Dermis microvascular lymphatic vessel endothelial cell (primary cell): ENCODE measurements around the gene SH3BP5L. TPM values are rescaled to one million over a fixed set of nuclear protein-coding genes. Genes with fewer than 3 reads are reported as not detected.
A peak's percentile ranks its signal among the peaks of the same experiment; 100 is the strongest.
"Not testable (repeated sequence)": the region's sequence is repeated elsewhere in the genome, so short reads cannot be mapped to it uniquely, and the experiment has no call there.

Source experiments
- DNase-seq, 2 donors: peaks; one replicate each; pipeline versions ENCODE4 v3.0.0 to v3.0.0-alpha.2; 2010; ENCODE audit warnings: low read depth in 2 of 2
- total RNA-seq: library from RNA; depleted of rRNA; stranded (reverse); fragments of >200 nt; gene quantifications from 2 replicates; pipeline ENCODE4 v1.2.1, GENCODE V29; 2014

SH3BP5L gene
- total RNA-seq, 1 donor from 2014 or later: 17.6 TPM

DNA sequence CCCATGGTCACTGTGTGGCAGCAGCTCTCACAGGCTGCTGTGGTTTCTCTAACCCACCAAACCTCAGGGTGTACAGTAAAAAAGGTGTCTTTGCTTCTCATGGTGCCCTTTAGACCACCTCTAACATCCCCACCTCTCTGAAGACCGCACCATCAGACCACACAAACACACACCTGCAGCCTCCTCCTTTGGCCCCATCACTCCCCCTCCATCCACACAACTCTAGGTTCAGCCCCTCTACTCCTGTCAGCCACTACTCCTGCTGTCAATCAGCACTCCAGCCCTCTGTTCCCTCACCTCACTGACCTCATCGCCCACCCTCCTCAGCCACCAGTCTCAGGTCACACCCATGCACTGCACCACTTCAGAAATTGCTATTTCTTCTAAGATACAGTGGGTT, 25.7 kb upstream of the SH3BP5L start:
- no peak for DNase-seq

DNA sequence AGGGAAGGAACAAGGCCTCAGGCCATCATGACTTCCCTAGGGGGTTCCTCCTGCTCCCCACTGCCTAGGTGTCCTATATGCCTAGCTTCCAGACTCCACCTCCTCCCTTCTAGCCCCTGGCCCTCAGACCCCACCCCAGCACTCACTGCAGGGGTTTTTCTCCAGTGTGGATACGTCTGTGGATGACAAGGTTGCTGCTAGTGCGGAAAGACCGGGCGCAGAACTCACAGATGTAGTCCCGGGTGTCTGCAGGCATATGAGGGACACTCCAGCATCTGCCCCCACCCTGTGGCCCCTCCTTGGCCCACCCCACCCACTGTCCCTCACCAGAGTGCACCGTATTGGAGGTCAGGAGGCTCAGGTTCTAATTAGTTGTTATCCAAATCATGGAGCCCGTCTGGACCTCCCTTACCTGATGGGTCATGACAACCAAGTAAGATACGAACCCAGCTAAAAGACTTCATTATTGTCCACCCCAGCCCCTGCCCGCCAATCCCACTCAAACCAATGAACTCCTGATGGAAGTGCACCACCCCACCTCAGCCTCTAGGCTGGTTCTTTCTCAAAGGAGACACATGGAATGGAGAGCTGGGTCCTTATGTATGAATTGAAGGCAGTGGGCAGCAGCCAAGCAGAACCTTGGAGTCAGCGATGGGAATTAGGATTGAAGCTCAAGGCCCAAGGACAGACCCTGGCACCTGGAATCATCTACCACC, 25.0 kb upstream of the SH3BP5L start:
- no peak for DNase-seq

DNA sequence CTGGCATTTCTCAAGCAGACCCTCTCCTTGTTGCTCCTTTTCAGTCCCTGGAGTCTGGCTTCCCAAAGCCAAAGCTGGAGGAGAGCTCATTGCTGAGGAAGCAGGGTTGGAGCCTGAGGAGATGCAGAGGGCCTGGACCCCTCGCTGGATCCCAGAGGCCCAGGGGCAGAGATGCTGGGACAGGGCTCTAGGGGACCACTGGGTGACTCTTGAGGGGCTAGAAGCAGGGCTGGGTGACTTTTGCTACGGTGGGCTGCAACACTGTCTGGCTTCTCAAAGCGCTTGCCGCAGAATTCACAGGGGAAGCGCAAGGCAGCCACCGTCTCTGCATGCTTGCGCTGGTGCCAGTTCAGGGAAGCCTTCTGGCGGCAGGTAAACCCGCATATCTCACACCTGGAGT, 24.4 kb upstream of the SH3BP5L start:
- DNase-seq: no peak

DNA sequence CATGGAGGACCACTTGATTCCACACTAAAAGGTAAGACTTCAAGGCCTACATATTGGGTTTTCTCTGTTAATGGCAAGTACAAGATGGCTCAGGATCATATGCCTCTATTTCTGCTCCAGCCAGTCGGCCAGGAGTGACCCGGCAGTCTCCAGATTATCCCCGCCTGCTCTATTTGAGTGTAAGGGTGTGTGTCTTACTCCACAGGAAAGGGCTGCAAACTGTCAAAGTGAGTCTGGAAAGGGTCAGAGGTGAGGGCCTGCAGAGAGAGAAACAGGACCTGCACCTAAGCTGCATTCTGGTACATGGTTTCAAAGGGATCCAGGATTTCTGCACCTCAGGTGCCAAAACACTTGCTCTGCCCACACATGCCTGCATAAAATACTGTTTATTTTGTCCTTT, 23.9 kb upstream of the SH3BP5L start:
- DNase-seq: no peak

DNA sequence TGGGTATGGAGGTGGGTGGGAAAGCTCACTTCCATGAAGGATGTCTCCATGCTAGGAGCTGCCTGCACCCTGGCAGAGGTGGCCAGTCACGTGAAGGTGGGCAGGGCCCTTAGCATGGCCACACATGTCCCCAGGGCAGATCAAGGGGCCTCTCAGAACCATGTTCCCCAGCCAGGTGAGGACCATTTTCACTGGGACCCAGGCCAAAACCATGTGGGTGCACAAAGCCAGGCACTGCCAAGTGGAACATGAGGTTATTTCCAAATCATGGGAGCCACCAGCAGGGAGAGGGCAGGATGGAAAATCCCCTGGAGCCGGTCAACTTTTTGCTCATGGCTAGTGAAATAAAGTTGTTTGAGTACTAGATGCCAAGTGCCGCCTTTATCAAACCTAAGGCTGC, 23.4 kb upstream of the SH3BP5L start:
- DNase-seq: no peak

DNA sequence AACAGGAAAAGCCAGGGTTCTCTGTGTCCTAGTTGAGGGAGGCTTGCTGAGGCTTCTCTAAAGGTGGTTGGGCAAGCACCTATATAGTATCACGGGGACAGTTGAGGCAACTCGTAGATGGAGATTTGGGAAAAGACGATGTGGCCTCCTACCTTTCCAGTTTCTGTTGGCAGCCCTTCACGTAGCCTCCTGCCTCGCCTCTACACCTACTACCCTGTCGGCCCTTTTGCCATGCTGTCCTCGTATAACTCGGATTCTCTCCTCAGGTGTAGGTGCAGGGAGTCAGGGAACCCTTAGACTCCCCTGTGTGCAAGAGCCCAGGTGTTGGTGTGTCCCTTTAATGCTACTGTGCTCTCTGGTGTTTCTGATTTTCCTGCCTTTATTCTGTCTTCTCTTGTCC, 22.9 kb upstream of the SH3BP5L start:
- DNase-seq: no peak

DNA sequence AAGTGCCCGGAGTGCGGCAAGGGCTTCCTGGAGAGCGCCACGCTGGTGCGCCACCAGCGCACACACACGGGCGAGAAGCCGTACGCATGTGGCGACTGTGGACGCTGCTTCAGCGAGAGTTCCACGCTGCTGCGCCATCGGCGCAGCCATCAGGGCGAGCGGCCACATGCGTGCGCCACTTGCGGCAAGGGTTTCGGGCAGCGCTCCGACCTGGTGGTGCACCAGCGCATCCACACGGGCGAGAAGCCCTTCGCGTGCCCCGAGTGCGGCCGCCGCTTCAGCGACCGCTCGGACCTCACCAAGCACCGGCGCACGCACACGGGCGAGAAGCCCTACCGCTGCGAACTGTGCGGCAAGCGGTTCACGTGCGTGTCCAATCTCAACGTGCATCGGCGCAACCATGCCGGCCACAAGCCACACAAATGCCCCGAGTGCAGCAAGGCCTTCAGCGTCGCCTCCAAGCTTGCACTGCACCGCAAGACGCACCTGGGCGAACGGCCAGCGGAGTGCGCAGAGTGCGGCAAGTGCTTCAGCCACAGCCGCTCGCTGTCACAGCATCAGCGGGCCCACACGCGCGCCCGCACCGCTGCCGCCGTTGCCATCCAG, 22.3 kb upstream of the SH3BP5L start:
- DNase-seq: no peak

DNA sequence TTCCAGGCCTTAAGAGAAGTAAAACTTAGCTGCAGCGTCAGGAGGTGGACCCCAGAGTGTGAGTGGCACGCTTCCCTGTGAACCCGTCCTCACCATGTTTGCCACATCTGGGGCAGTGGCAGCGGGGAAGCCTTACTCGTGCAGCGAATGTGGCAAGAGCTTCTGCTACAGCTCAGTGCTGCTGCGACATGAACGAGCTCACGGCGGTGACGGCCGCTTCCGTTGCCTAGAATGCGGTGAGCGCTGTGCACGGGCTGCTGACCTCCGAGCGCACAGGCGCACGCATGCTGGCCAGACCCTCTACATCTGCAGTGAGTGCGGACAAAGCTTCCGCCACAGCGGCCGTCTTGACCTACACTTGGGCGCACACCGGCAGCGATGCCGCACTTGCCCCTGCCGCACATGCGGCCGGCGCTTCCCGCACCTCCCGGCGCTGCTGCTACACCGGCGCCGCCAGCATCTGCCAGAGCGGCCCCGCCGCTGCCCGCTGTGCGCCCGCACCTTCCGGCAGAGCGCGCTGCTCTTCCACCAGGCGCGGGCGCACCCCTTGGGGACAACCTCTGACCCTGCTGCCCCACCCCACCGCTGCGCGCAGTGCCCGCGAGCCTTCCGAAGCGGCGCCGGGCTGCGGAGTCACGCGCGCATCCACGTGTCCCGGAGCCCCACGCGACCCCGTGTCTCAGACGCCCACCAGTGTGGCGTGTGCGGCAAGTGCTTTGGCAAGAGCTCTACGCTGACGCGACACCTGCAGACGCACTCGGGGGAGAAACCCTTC, 21.7 kb upstream of the SH3BP5L start:
- DNase-seq: no peak

DNA sequence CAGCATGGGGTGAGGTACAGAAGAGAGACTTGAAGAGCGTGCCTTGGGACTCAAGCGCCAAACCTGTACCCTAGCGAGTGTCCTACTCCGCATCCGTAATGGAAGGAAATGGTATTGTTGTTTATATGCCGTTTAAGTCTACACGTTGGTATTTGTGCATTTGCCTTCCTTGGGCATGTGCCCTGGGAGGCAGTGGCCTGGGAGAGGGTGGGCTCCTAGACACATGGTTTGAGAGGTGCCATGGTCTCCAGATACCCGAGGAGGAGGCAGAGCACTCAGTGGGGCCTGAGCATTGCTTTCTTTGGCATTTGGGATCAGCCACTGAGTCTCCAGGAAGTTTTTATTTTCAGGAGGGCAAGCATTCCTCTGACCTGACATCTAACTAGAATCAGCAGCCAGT, 18.8 kb upstream of the SH3BP5L start:
- no peak for DNase-seq

DNA sequence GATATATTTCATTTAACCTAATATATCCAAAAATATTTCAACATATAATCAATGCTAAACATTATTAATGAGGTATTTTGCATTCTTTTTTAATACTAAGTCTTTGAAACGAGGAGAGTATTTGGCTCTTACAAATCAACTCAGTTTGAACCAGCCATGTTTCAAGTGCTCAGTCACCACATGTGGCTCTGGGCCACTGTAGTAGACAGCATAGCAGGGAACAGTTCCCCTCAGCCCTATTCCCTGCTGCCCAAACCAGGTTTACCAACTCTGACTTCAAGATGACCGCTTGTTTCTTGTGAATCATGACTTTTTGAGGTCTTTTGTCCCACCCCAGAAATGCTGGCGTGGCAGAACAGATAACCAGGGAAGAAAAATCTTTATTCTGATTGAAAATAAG, 18.0 kb upstream of the SH3BP5L start:
- DNase-seq: no peak

DNA sequence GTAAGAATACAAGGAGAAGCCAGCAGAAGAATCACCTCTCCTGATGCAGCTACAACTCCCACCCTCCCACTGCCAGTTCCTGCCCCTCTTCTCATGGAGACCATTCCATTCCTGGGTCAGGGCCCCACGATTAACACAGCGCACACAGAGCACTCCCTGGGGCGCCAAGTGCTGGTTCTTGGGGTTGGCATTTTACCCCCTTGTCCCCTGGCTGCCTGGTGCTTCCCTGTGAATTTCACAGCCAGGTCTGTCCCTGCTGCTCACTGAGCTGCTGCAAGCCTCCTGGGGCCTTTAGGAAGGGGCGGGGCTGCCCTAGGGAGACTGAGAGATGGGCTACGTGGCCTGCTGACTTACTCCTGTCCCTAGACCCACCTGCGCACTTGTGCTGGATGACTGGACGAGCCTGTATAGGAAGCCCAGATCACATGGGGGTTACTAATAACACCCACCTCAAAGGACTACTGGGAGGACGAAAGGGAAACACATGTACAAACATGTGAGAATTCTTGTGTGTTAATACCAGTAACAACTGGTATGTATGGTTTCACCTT, 17.1 kb upstream of the SH3BP5L start:
- no peak for DNase-seq

DNA sequence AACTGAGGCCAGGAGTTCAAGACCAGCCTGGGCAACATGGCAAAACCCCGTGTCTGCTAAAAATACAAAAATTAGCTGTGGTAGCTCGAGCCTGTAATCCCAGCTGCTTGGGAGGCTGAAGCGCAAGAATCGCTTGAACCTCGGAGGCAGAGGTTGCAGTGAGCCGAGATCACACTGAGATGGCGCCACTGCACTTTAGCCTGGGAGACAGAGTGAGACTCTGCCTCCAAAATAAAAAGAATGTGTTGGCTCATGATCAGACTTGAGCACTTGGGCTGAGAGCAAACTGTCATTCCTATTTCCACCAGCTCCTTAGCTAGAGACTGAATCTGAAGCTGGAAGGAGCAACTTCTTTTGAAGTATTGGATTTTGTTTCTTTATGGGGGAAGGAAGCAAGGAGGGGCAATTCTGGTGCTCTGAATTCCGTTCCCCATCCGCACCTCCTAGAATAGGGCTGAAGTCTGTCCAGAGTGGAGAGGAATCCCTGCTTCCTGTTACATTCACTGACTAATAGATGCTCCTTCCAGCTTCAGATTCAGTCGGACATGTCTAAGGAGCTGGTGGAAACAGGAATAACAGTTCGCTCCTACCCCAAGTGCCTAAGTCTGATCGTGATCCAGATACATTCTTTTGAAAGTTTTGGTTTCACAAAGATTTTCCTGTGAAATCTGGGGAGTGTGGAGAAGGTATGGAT, 16.1 kb upstream of the SH3BP5L start:
- DNase-seq: peak in 1 of 2 donors; percentile 53

DNA sequence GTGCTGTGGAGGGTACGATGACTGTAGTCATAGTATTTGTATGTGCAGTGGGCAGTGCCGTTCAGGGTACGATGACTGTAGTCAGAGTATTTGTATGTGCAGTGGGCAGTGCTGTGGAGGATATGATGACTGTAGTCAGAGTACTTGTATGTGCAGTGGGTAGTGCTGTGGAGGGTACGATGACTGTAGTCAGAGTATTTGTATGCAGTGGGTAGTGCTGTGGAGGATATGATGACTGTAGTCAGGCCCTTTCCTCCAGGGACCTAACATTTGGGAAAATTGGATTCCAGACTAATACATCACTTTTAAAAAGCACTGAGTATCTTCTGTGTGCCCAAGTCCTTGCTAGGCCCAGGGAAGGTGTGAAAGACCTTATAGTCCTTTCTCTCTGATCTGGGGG, 15.2 kb upstream of the SH3BP5L start:
- no peak for DNase-seq

DNA sequence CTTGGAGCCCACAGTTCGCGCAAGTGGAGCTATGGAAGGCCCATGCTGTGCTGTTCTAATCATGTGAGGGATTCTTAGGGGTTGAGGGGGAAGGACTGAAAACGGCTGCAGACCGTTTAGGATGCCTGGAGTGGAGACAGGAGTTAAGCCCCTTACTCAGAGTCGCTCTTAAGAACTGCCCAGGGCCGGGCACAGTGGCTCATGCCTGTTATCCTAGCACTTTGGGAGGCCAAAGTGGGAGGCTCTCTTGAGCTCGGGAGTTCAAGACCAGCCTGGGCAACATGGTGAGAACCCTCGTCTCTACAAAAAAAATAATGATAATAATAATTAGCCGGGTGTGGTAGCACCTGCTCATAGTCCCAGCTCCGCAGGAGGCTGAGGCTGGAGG, 13.4 kb upstream of the SH3BP5L start:
- no peak for DNase-seq

DNA sequence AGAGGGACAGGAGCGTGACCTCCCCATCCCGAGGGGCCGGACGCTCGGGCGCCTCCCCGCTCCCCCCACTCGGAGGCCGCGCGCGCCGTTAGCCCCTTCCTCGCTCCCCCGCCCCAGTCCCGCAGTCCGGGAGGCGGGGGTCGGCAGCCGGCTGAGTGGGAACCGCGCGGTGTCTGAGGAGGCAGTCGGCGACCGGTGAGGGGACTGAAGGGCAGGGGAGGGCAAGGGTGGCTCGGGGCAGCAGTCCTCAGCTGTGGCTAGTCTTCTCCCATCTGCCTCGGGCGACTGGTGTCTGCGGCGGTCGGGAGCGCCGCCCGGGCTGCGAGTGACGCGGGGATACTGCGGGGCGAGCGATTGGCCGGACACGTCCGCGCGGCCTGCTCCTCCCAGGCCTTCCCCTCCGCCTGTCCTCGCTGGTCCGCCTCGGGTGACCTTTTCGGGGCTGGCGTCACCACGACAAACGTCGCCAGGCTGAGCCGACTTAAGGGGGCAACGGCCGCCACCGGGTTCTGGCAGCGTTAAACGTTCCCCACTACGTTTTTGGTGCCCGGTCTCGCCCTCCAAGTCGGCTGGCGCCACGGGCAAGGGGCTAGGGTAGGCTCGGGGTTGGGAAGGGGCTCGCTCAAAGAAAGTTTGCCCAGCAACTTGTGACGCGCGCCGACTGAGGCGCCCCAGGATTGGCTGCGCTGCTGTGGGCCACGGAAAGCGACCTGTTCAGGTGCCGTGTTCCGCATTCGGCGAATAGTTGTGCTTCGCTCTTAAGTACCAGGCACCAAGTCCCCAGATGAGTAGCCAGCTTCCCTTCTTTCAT, 12.8 kb upstream of the SH3BP5L start:
- DNase-seq: peak; percentile 79 to 91

DNA sequence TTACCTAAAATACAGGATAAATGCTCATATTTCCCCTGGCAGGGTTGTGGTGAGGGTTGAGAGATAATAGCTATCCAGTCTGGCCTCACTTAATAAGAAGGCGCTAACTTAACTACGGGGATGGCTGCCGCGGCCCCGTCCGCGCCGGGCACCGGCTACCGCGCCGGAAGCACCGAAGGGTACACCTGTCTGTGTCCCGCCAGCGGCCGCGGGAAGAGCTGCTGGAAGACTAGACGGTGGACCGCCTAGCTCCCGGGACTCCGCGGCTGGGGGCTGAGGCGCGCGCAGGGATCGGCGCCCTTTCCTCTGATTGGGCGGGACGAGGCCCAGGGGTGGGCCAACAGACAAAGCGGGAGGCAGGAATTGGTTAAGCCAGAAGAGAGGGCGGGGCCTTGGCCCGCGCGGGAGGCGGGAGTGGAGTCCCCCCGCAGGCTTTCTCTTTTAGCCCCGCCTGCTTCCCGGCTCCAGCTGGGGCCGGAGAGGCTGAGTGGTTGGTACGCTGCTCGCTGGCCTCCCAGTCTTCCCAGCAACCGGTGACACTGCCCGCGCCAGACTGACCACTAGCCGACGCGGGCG, 12.2 kb upstream of the SH3BP5L start, which contains the start of gene ZNF672:
TSS of gene ZNF672 (plus strand) at position 444 of the 576 bp plus-strand sequence. CDS start 9,051 bp downstream, outside the sequence.
- peak; percentile 94 to 98 for DNase-seq

DNA sequence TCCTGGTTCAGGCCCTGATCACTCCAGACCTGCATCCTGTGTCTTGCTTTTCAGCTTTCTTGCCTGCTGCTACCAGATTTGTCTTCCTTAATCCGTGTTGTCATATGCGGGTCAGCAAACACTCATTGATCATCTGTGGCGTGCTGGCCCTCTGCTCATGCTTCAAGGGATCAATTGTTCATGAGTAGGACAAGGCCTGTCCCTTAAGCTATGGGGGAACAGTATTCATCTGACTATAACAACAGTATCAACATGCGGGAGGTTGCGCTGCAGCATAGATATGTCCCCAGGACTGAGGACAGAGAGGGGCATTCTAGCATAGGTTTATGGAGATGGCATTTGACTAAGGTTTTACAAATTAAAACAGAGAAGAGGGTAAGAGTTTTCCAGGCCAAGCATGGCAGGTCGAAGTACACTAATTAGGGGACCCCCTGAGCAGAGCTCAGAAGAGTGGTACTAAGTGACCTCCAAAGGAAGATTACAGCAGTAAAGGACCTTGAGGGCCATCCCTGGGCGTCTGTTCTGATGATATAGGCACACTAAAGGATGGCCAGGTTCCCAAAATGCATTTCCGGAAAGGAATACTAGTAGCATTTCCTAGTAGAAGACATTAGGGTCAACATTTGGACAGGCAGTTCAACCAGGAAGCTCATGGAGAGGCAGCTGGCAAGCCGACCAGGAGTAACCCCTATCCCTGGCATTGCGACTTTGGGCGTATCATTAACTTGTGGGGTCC, 11.5 kb upstream of the SH3BP5L start:
- no peak for DNase-seq

DNA sequence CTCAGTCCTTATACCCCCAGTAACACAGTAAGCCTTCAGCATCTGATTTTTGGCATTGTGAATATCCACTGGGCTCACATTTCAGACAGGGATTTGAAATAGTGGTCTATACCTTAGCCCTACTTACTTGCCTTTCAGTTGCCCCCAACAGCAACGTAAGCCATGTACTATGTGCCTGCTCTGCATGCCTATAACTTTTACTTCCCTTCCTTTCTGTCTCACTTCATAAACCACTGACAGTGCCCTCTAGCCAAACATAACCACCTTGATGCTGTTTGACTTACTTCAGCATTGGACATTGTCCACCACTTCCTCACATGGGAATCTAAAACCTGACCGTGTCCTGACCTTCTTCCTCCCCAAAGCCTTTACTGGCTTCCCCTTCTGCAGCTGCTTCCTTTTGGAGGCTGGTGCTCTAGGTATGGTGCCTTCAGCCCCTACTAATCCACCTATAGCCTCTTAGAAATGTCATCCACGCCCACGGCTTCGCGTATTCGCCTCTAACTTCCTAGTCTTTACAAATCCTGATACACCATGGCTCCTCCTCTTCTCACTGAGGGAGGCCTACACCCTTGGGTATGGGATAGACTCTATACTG, 8.7 kb upstream of the SH3BP5L start:
- DNase-seq: peak; percentile 31 to 43

DNA sequence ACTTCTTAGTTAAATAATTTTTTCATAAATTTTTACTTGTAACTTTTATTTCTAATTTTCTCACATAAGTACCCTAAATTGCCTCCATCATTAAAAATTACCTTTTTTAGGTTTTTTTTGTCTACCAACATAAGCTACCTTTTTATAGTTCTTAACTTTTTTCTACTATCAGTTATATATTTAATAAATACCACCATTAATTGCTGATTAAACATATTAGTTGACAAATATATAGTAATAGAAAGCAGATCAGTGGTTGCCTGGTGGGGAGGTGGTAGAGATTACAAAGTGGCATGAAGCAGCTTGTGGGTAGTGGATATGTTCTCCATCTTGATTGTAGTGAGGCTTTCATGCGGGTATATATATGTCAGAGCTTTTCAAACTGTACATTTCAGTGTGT, 6.1 kb upstream of the SH3BP5L start:
- DNase-seq: no peak

DNA sequence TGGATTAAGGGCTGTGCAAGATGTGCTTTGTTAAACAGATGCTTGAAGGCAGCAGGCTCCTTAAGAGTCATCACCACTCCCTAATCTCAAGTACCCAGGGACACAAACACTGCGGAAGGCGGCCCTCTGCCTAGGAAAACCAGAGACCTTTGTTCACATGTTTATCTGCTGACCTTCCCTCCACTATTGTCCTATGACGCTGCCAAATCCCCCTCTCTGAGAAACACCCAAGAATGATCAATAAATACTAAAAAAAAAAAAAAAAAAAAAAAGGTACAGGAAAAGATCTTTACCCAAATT, 5.0 kb upstream of the SH3BP5L start:
- not testable (repeated sequence) for DNase-seq
